ENCODE measurements around the gene MARCHF3. TPM values are rescaled to one million over a fixed set of nuclear protein-coding genes. Genes with fewer than 3 reads are reported as not detected.
A peak's percentile ranks its signal among the peaks of the same experiment; 100 is the strongest.

The MARCHF3 gene
- total and polyA plus RNA-seq, 2 donors (not counting 3 experiments of a cell fraction or from before 2014, with no cell fraction given) = 31.9 to 35.0 TPM

DNA sequence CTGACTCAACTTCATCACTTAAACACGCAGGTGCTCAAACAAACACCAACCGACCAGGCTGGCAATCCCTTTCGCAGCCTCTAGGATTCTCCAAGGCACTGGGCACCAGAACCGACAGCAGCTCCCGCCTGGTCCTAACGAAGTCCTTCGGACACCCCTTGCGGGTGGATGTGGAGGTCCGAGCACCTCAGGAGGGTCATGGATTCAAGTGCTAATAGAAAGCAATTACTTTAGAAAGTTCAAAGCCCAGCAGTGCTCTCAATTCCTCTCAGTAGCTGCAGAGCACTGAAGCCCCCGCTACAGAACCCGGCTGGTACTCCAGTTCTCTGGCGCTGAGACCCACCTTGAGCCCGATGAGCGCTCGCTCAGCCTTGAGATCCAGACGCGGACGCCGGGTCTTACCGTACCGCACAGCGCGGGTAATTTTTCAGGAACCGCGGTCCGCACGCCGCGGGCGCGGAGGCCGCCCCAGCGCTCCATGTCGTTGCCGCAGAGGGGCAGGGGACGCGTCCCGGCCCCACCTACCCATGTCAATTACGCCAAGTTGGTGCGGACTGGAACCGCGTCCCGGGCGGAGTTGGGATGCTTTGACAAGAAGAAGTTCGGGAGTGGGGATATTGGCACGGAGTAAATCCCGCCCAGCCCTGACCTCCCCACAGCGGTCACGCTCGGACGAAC lies 638 bp downstream of the MARCHF3 start:
- Histone ChIP-seq H3K4me2 (ENCODE audit: insufficient read depth, low read length) (peak overlapping the region; percentile 97), H4K20me1 (replicated peaks; ENCODE audit: control insufficient read depth, extremely low read depth, insufficient read depth, low read length) (no peaks in the 10 kb centered on the region), H3K27me3 (ENCODE audit: control insufficient read depth in 2 of 2, insufficient read depth in 2 of 2, low read length in 2 of 2) (no peaks in the 10 kb centered on the region), H3K9me1 (replicated peaks; ENCODE audit: control insufficient read depth, extremely low read depth, insufficient read depth, low read length) (no peaks in the 10 kb centered on the region), H3K9ac (replicated peaks; ENCODE audit: extremely low read depth, insufficient read depth, low read length) (peak overlapping the region; percentile 69), H2AFZ (ENCODE audit: low read depth, low read length) (peak overlapping the region; percentile 71), H3K9me3 (replicated peaks; ENCODE audit: control insufficient read depth, insufficient read depth, low read length) (no peaks in the 10 kb centered on the region), H3K27ac (ENCODE audit: insufficient read depth, low read depth, low read length) (peak overlapping the region; percentile 67), H3K79me2 (ENCODE audit: control insufficient read depth, insufficient read depth, low read length) (peaks cover 55% of the 10 kb centered on the region), H3K4me1 (ENCODE audit: control insufficient read depth, extremely low read depth, insufficient read depth, low read length) (peaks cover 11% of the 10 kb centered on the region), H3K36me3 (ENCODE audit: control insufficient read depth in 2 of 2, extremely low read depth in 1 of 2, insufficient read depth in 2 of 2, low read length in 2 of 2) (no peaks in the 10 kb centered on the region), H3K4me3 (replicated peaks in 1 of 3; ENCODE audit: insufficient read depth in 1 of 3, low read depth in 1 of 3, low read length in 3 of 3) (peak overlapping the region; percentile 83 to 93 (median 88))
- CTCF ChIA-PET = interaction anchor here (0.7 to 2.0 kb wide), 13 partner anchors 11 to 285 kb away, joined by 3 to 24 read pairs (median 4); no protein-coding TSS in a partner anchor
- peak; percentile 85 for DNase-seq (ENCODE audit: low read depth, low spot score)
- intact Hi-C loops (cut with micrococcal nuclease) (loop anchor here (1.0 to 2.0 kb wide), 10 partner anchors 12 to 285 kb away; partner anchors contain the start of genes LMNB1 and MEGF10), dilution Hi-C loops (cut with MboI; ENCODE audit: extremely low pct_ligation_motif_present, low sequenced_read_pairs) (no loop called here)
- BruUV-seq (replicated peaks) = TSS peak; percentile 24
- TF ChIP-seq POLR2A (IDR thresholded peaks at IDR 0.05; ENCODE audit: low read depth, low read length) (no peak), FOS (IDR thresholded peaks at IDR 0.05; ENCODE audit: borderline replicate concordance, insufficient read depth, low read length) (no peak), CTCF (IDR thresholded peaks at IDR 0.05; ENCODE audit: extremely low read depth in 1 of 2, insufficient read depth in 1 of 2, low read depth in 1 of 2, low read length in 2 of 2) (peak; percentile 39 to 65), MAX (IDR thresholded peaks at IDR 0.05; ENCODE audit: insufficient read depth, insufficient read length) (no peak), POLR2AphosphoS5 (IDR thresholded peaks at IDR 0.05; ENCODE audit: insufficient read depth, low read depth, low read length) (no peak), MYC (IDR thresholded peaks at IDR 0.05; ENCODE audit: low read depth, low read length) (no peak)
- peak; percentile 76 for FAIRE-seq
- POLR2A ChIA-PET = no interaction called here

Measured in endothelial cell of umbilical vein (primary cell).